K562 (cell line): ENCODE measurements around the gene USB1.

Source experiments
- CTCF ChIP-seq, 3 experiments: IDR thresholded peaks in 2 of 3; conservative IDR thresholded peaks in 1 of 3; 2 replicates each; pipeline ENCODE4 v1.5.1; 2011 to 2012; ENCODE audit warnings: low read length in 3 of 3, mild to moderate bottlenecking in 3 of 3, control low read depth in 2 of 3, improper control_type of control experiment in 1 of 3, inconsistent platforms in 1 of 3, low read depth in 1 of 3, mixed read lengths in 1 of 3, moderate library complexity in 1 of 3; ENCODE audit not compliant: insufficient read depth in 2 of 3
- RBBP5 ChIP-seq: fragments of 200-600 bp; sonication (generic); IDR thresholded peaks from 2 replicates; pipeline ENCODE4 v1.6.1; 2012; ENCODE audit warnings: borderline replicate concordance, mild to moderate bottlenecking, low read length, control low read depth, inconsistent platforms; ENCODE audit not compliant: insufficient read depth, poor library complexity, severe bottlenecking

GRCh38 chr16:58057121-58057520 lies 55.9 kb downstream of the USB1 start:
- TF ChIP-seq RBBP5 (no peak), CTCF (IDR thresholded peaks at IDR 0.05 in 2 of 3, conservative IDR thresholded peaks at IDR 0.05 in 1 of 3; ENCODE audit: insufficient read depth in 2 of 3, low read depth in 1 of 3, low read length in 3 of 3) (no peak)
